ENCODE data around the gene COL12A1. TPM values are rescaled to one million over a fixed set of nuclear protein-coding genes. Genes with fewer than 3 reads are reported as not detected.

The COL12A1 gene
- 1 to 10 TPM; 1.1 to 4.4 (median 3.0) TPM for total RNA-seq
- long read RNA-seq = 0 reads

- no peaks in the 10 kb centered on the region for H3K9me3 ChIP-seq
- ATAC-seq = peak; percentile 27 to 39 (median 36)
- H3K4me1 ChIP-seq = peaks cover 0 to 40% (median 3%) of the 10 kb centered on the region in 4 donors
- peak within 1 kb of the TSS; percentile 20 to 37 (median 21) for H3K4me3 ChIP-seq
- H3K27ac ChIP-seq = no peak within 1 kb of the TSS
- intact Hi-C loops (cut with DNase I) = no loop called here
- DNase-seq = peak in 2 of 3 donors; percentile 54 to 75
- WGBS (ENCODE audit: insufficient coverage, low coverage, low lambda C conversion rate, missing lambda C conversion rate) = 2% methylated on average over 16 of the region's 64 CpGs
- H3K36me3 ChIP-seq = no peaks in the 10 kb centered on the region
- TF ChIP-seq CTCF (IDR thresholded peaks at IDR 0.05) (no peak), POLR2A (IDR thresholded peaks at IDR 0.05) (no peak)
- H3K27me3 ChIP-seq = peaks cover 7 to 37% of the 10 kb centered on the region in 2 donors
Observed at GRCh38 chr6:75205776-75206575, at the start of gene COL12A1. COL12A1 (minus strand) TSS chr6:75206053; CDS start chr6:75202792, 3,261 bp downstream.

GRCh38 chr6:75250552-75250951, 44.7 kb upstream of the COL12A1 start:
- DNase-seq = no peak
- TF ChIP-seq CTCF (IDR thresholded peaks at IDR 0.05) (no peak), POLR2A (IDR thresholded peaks at IDR 0.05) (no peak)
- 66% methylated on average over 2 of the region's 2 CpGs for WGBS (ENCODE audit: insufficient coverage, low coverage, low lambda C conversion rate, missing lambda C conversion rate)

GRCh38 chr6:75249837-75250236, 44.0 kb upstream of the COL12A1 start:
- Histone ChIP-seq H3K4me3 (no peak overlapping the region), H3K27me3 (no peaks in the 10 kb centered on the region), H3K27ac (no peak overlapping the region), H3K4me1 (no peaks in the 10 kb centered on the region), H3K36me3 (no peaks in the 10 kb centered on the region), H3K9me3 (no peaks in the 10 kb centered on the region)
- DNase-seq (no peak), ATAC-seq (no peak)
- intact Hi-C loops (cut with DNase I) = no loop called here
- no peak for TF ChIP-seq POLR2A (IDR thresholded peaks at IDR 0.05)
- TF ChIP-seq CTCF (IDR thresholded peaks at IDR 0.05) = no peak

More at GRCh38 chr6:75250552-75250951, 44.7 kb upstream of the COL12A1 start:
- H3K27me3 ChIP-seq = no peaks in the 10 kb centered on the region
- no peak overlapping the region for H3K4me3 ChIP-seq
- no peak overlapping the region for H3K27ac ChIP-seq
- peaks cover 0 to 7% (median 1%) of the 10 kb centered on the region in 4 donors for H3K36me3 ChIP-seq
- no peaks in the 10 kb centered on the region for H3K4me1 ChIP-seq
- intact Hi-C loops (cut with DNase I) = no loop called here
- no peaks in the 10 kb centered on the region for H3K9me3 ChIP-seq
- ATAC-seq = no peak

GRCh38 chr6:75246386-75246785, 40.5 kb upstream of the COL12A1 start:
- 52% methylated on average over 2 of the region's 2 CpGs for WGBS (ENCODE audit: insufficient coverage, low coverage, low lambda C conversion rate, missing lambda C conversion rate)
- Histone ChIP-seq H3K36me3 (peaks cover 0 to 1% (median 0%) of the 10 kb centered on the region in 4 donors), H3K4me3 (no peak overlapping the region), H3K9me3 (no peaks in the 10 kb centered on the region), H3K27me3 (no peaks in the 10 kb centered on the region), H3K27ac (no peak overlapping the region), H3K4me1 (peaks cover 0 to 8% (median 0%) of the 10 kb centered on the region in 4 donors)
- DNase-seq = no peak
- TF ChIP-seq CTCF (IDR thresholded peaks at IDR 0.05) (no peak), POLR2A (IDR thresholded peaks at IDR 0.05) (no peak)
- ATAC-seq = no peak
- intact Hi-C loops (cut with DNase I) = no loop called here

All from right lobe of liver (tissue), 6 donors.